ENCODE results near the gene ADAM8. TPM values are rescaled to one million over a fixed set of nuclear protein-coding genes. Genes with fewer than 3 reads are reported as not detected.

The ADAM8 gene
- total and polyA plus RNA-seq, 2 of the 4 experiments (the other 2 are of a cell fraction) = under 0.01 to 0.74 TPM

DNA sequence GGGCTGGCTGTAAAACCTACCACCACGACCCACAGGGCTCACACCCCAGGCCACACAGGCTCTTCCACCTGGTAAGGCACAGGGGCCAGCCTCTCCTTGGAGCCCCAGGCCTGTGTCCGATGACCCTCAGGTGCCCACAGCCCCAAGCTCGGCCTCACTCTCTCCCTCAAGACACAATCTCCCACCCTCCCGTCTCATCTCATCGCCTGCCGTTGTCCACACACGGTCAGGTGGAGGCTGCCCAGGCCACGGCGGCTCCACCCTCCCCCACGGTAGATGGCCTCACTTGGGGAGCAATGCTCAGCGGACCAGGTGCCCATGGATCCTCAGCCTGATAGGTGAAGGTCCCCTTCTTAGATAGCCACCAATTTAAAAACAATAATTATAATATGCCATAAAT, 55.3 kb downstream of the ADAM8 start:
- Histone ChIP-seq H2BK5ac (ENCODE audit: low read depth, low read length, poor library complexity, severe bottlenecking) (no peak overlapping the region), H3K9me1 (ENCODE audit: insufficient read depth, low read length) (no peaks in the 10 kb centered on the region), H2BK15ac (ENCODE audit: low read depth, low read length) (no peak overlapping the region), H3K56ac (ENCODE audit: extremely low read depth, insufficient read depth, low read length) (no peak overlapping the region), H3K4me3 (ENCODE audit: insufficient read depth, low read depth, low read length) (no peak overlapping the region), H3K27me3 (ENCODE audit: control insufficient read depth, insufficient read depth, low read length) (peaks cover 17% of the 10 kb centered on the region; the same call in 1 of the 2 replicates), H4K91ac (ENCODE audit: insufficient read depth, low read depth, low read length) (no peak overlapping the region), H3K14ac (replicated peaks; ENCODE audit: low read depth, low read length) (no peak overlapping the region), H3K9ac (ENCODE audit: low read depth, low read length) (no peak overlapping the region), H3K4me2 (ENCODE audit: low read depth, low read length) (no peak overlapping the region), H3K9me3 (ENCODE audit: control insufficient read depth, insufficient read depth, low read length) (no peaks in the 10 kb centered on the region), H4K20me1 (ENCODE audit: insufficient read depth, low read length) (no peaks in the 10 kb centered on the region), H4K5ac (ENCODE audit: low read depth, low read length) (no peak overlapping the region), H3K79me1 (ENCODE audit: low read depth in 1 of 2, low read length in 2 of 2) (no peaks in the 10 kb centered on the region), H3K4me1 (ENCODE audit: control insufficient read depth, insufficient read depth, low read length) (no peaks in the 10 kb centered on the region), H2BK120ac (ENCODE audit: low read depth, low read length) (no peak overlapping the region), H2AK5ac (ENCODE audit: low read depth, low read length) (no peak overlapping the region), H3K36me3 (ENCODE audit: control insufficient read depth, insufficient read depth, low read length) (no peaks in the 10 kb centered on the region), H4K8ac (ENCODE audit: low read depth in 2 of 2, low read length in 2 of 2) (no peak overlapping the region), H3K23ac (ENCODE audit: low read depth, low read length) (no peak overlapping the region), H2AFZ (replicated peaks; ENCODE audit: low read length, poor library complexity) (no peak overlapping the region), H2AK9ac (replicated peaks; ENCODE audit: low read depth, low read length, poor library complexity) (no peak overlapping the region), H3K4ac (ENCODE audit: low read depth, low read length) (no peak overlapping the region), H3K27ac (ENCODE audit: insufficient read depth, low read length) (no peak overlapping the region), H3K18ac (ENCODE audit: low read depth, low read length) (no peak overlapping the region), H2BK20ac (ENCODE audit: low read depth, low read length) (no peak overlapping the region)
- WGBS, 2 experiments (ENCODE audit: extremely low coverage in 2 of 2, insufficient read length in 1 of 2) = 82% methylated on average over 2 of the region's 11 CpGs; no CpG with 5 or more reads in 1 of the 2 experiments
- dilution Hi-C loops (cut with HindIII; ENCODE audit: low sequenced_read_pairs, unreplicated experiment) = no loop called here
- in situ Hi-C loops (cut with MboI; ENCODE audit: low sequenced_read_pairs) = no loop called here
- intact Hi-C loops (cut with micrococcal nuclease) = no loop called here
- no peak for DNase-seq
- CTCF ChIA-PET = no interaction called here
- no TSS peak for BruUV-seq (replicated peaks)
- POLR2A ChIA-PET (ENCODE audit: unreplicated experiment) = no interaction called here
- TF ChIP-seq ELK1 (IDR thresholded peaks at IDR 0.05; ENCODE audit: borderline replicate concordance, low read depth, low read length) (no peak), SMC3 (IDR thresholded peaks at IDR 0.05; ENCODE audit: low read depth, low read length) (no peak), CHD1 (IDR thresholded peaks at IDR 0.05; ENCODE audit: low read depth, low read length) (no peak), RAD21 (IDR thresholded peaks at IDR 0.05; ENCODE audit: low read length) (no peak), NFE2L2 (IDR thresholded peaks at IDR 0.05; ENCODE audit: low read depth, low read length) (no peak)
- TF ChIP-seq, protein P1, sequence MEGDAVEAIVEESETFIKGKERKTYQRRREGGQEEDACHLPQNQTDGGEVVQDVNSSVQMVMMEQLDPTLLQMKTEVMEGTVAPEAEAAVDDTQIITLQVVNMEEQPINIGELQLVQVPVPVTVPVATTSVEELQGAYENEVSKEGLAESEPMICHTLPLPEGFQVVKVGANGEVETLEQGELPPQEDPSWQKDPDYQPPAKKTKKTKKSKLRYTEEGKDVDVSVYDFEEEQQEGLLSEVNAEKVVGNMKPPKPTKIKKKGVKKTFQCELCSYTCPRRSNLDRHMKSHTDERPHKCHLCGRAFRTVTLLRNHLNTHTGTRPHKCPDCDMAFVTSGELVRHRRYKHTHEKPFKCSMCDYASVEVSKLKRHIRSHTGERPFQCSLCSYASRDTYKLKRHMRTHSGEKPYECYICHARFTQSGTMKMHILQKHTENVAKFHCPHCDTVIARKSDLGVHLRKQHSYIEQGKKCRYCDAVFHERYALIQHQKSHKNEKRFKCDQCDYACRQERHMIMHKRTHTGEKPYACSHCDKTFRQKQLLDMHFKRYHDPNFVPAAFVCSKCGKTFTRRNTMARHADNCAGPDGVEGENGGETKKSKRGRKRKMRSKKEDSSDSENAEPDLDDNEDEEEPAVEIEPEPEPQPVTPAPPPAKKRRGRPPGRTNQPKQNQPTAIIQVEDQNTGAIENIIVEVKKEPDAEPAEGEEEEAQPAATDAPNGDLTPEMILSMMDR (conservative IDR thresholded peaks at IDR 0.05; ENCODE audit: low read depth, low read length) = no peak
- ATAC-seq (ENCODE audit: low read depth) = no peak
